Large intestine (tissue), 3 donors: ENCODE results near the gene NGEF. TPM values are rescaled to one million over a fixed set of nuclear protein-coding genes. Genes with fewer than 3 reads are reported as not detected.

Source experiments
- DNase-seq, 2 donors: peaks; one replicate each; pipeline versions ENCODE4 v3.0.0 to v3.0.0-alpha.2; 2013
- H3K27ac ChIP-seq: one replicate; pipeline ENCODE4 v1.5.1; 2013; ENCODE audit warnings: low read length
- H3K27me3 ChIP-seq: 2 replicates; pipeline ENCODE4 v1.6.1; 2013; ENCODE audit warnings: low read length; ENCODE audit not compliant: control insufficient read depth, insufficient read depth
- H3K36me3 ChIP-seq: 2 replicates; pipeline ENCODE4 v1.6.1; 2013; ENCODE audit warnings: low read length; ENCODE audit not compliant: control insufficient read depth, insufficient read depth
- H3K4me1 ChIP-seq: one replicate; pipeline ENCODE4 v1.6.1; 2013; ENCODE audit warnings: low read length; ENCODE audit not compliant: control insufficient read depth, insufficient read depth
- H3K4me3 ChIP-seq: one replicate; pipeline ENCODE4 v1.5.1; 2013; ENCODE audit warnings: low read length
- H3K9me3 ChIP-seq: one replicate; pipeline ENCODE4 v1.6.1; 2013; ENCODE audit warnings: mild to moderate bottlenecking, low read depth, low read length, moderate library complexity; ENCODE audit not compliant: control insufficient read depth
- WGBS: methylation state at CpG from one replicate; pipeline ENCODE4 v1.1.5; 2013; ENCODE audit warnings: low lambda C conversion rate; ENCODE audit not compliant: insufficient coverage; 5-methylcytosine and 5-hydroxymethylcytosine counted together
- polyA plus RNA-seq: library from polyadenylated mRNA; unstranded; fragments of 120-200 nt; gene quantifications from one replicate; pipeline ENCODE4 v1.2.1, GENCODE V29; 2013

NGEF gene
- polyA plus RNA-seq, 1 donor: 22.9 TPM

- Histone ChIP-seq H3K9me3 (peaks cover 5% of the 10 kb centered on the region), H3K4me1 (no peaks in the 10 kb centered on the region), H3K36me3 (no peaks in the 10 kb centered on the region), H3K27me3 (no peaks in the 10 kb centered on the region), H3K27ac (no peak within 1 kb of the TSS), H3K4me3 (no peak within 1 kb of the TSS)
- WGBS: no CpG with 5 or more reads among the region's 13 CpGs
- DNase-seq: no peak
Observed at GRCh38 chr2:233032551-233033320, 19.7 kb upstream of the NGEF start, which contains the start of gene NEU2. TSS of gene NEU2 (plus strand) at chr2:233032672. CDS start at chr2:233032672, 0 bp downstream.

DNA sequence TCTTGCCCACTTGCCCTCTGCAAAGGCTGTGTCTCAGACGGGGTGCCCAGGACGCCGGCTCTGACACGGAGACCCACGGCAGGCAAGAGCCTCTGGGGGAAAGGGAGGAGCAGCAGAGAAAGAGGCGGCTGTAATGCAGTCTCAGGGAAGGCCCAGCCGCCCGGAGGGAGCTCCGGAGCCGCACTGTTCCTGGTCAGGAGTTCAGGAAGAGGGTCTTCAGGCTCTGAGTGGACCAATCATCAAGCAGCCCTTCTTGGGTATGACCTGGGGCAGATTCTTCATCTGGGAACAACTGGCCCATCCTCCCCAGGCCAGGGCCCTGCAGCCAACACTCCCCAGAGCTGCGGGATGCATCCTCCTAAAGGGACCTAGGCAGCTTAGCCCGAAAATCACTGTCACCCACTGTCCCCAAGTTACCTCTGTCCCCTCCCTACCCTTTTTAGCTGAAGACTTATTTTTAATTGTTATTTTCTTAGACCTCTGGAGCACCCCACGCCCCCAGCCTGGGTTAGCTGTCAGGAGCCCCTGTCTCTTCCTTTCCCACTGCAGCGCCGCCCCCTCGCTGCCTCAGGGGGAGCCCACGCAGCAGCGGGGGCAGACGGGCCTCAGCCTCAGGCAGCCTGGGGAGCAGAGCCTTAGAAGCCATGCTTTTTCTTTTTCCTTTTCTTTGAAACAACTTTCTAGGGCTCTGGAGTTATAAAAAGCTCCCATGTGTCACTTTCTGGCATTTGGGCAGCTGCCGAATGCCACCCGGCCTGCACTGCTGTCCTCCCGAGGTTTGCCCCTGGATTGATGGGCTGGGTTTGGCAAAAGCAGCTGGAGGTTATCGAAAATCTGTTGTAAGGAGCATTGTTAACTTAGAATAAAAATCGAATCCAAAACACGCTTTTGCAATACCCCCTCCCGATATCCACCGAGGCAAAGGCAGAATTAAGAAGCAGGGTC, 18.8 kb upstream of the NGEF start:
- no peaks in the 10 kb centered on the region for H3K4me1 ChIP-seq
- H3K27me3 ChIP-seq: no peaks in the 10 kb centered on the region
- peaks cover 5% of the 10 kb centered on the region for H3K9me3 ChIP-seq
- 91% methylated on average over 6 of the region's 27 CpGs for WGBS
- no peak for DNase-seq
- no peak overlapping the region for H3K27ac ChIP-seq
- H3K36me3 ChIP-seq: no peaks in the 10 kb centered on the region
- H3K4me3 ChIP-seq: no peak overlapping the region

DNA sequence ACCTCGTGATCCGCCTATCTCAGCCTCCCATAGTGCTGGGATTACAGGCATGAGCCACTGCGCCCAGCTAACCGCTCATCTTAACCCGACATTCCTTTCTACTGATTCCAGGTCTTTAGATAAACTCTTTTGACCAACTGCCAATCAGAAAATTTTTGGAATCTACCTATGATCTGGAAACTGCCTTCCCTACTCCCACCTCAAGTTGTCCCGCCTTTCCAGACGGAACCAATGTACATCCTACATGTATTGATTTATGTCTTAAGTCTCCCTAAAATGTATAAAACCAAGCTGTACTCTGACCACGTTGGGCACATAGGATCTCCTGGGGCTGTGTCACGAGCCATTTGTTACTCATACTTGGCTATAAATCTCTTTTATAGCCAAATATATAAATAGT, 16.3 kb upstream of the NGEF start:
- no peaks in the 10 kb centered on the region for H3K9me3 ChIP-seq
- no peak for DNase-seq
- no peaks in the 10 kb centered on the region for H3K27me3 ChIP-seq
- no peak overlapping the region for H3K4me3 ChIP-seq
- no peaks in the 10 kb centered on the region for H3K36me3 ChIP-seq
- WGBS: 83% methylated on average over 1 of the region's 9 CpGs
- H3K27ac ChIP-seq: no peak overlapping the region
- H3K4me1 ChIP-seq: no peaks in the 10 kb centered on the region

GRCh38 chr2:233026198-233026813, 13.2 kb upstream of the NGEF start:
- Histone ChIP-seq H3K36me3 (no peaks in the 10 kb centered on the region), H3K4me1 (no peaks in the 10 kb centered on the region), H3K27me3 (no peaks in the 10 kb centered on the region), H3K4me3 (no peak overlapping the region), H3K27ac (no peak overlapping the region), H3K9me3 (no peaks in the 10 kb centered on the region)
- DNase-seq: no peak
- no CpG with 5 or more reads among the region's 4 CpGs for WGBS

- H3K27ac ChIP-seq: no peak overlapping the region
- H3K4me3 ChIP-seq: no peak overlapping the region
- WGBS: no CpG with 5 or more reads among the region's 7 CpGs
- DNase-seq: no peak
- no peaks in the 10 kb centered on the region for H3K4me1 ChIP-seq
- no peaks in the 10 kb centered on the region for H3K27me3 ChIP-seq
- no peaks in the 10 kb centered on the region for H3K36me3 ChIP-seq
- no peaks in the 10 kb centered on the region for H3K9me3 ChIP-seq
Observed at GRCh38 chr2:233025706-233026105, 12.7 kb upstream of the NGEF start.

GRCh38 chr2:233023761-233024410, 10.8 kb upstream of the NGEF start:
- Histone ChIP-seq H3K27me3 (no peaks in the 10 kb centered on the region), H3K9me3 (no peaks in the 10 kb centered on the region), H3K27ac (no peak overlapping the region), H3K36me3 (no peaks in the 10 kb centered on the region), H3K4me1 (no peaks in the 10 kb centered on the region), H3K4me3 (no peak overlapping the region)
- no peak for DNase-seq
- no CpG with 5 or more reads among the region's 14 CpGs for WGBS

DNA sequence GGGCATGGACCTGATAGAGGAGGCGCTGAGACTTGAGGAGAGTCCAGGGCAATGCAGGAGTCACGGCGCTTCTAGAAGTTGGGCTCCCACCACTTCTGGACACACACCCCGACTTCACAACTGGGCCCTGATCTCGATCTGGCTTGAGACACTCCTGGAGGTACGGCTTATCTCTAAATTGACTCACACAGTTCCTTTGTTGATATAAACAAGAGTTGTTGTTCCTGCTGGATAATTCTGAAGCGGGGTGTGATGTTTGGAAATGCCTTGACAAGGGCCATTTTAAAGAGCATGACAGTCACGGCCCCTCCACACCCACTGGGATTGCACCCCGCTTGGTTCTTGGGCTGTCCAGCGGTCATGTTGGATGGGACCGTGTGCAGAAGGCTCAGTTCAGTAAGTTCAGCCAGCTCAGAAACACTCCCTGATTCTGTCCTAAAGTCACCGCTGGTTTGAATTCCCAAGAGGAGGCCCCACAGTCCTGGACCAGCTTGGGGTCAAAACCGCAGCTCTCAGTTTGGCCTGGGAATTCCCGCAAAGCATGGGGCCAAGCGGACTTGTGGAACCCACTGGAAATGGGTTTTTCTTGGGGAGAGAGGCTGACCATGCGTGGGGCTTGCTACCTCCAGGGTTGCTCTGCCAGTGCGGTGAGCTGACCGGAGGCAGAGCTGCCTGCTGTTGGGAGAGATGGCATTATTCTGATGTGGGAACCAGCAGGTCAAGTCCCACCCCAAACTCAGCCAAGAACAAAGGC, 10.1 kb upstream of the NGEF start:
- DNase-seq: no peak
- 100% methylated on average over 1 of the region's 18 CpGs for WGBS
- Histone ChIP-seq H3K9me3 (no peaks in the 10 kb centered on the region), H3K4me3 (no peak overlapping the region), H3K36me3 (no peaks in the 10 kb centered on the region), H3K4me1 (no peaks in the 10 kb centered on the region), H3K27me3 (no peaks in the 10 kb centered on the region), H3K27ac (no peak overlapping the region)

GRCh38 chr2:233022561-233022960, 9.5 kb upstream of the NGEF start:
- H3K27ac ChIP-seq: no peak overlapping the region
- H3K4me3 ChIP-seq: no peak overlapping the region
- H3K4me1 ChIP-seq: no peaks in the 10 kb centered on the region
- H3K36me3 ChIP-seq: no peaks in the 10 kb centered on the region
- no peaks in the 10 kb centered on the region for H3K9me3 ChIP-seq
- no peak for DNase-seq
- no peaks in the 10 kb centered on the region for H3K27me3 ChIP-seq
- 100% methylated on average over 1 of the region's 8 CpGs for WGBS

DNA sequence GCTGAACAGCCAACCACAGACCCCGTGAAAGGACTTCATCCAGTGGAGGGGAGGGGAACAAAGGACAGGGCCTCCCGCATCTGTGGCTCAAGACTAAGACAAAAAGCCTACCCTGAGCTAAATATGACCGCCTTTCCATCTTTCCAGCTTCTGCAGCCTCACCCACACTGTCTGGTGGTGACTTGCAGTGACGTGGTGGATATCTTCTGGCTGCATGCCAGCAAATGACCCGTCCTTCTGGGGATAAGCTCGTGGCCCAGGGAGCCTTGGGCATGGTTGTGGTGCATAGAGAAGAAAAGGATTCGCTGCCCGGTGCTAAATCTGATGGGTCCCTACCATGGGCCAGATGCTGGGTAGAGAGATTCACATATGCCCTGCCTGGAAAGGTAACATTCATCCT, 8.7 kb upstream of the NGEF start:
- Histone ChIP-seq H3K36me3 (no peaks in the 10 kb centered on the region), H3K4me3 (no peak overlapping the region), H3K4me1 (no peaks in the 10 kb centered on the region), H3K27ac (no peak overlapping the region), H3K9me3 (no peaks in the 10 kb centered on the region), H3K27me3 (no peaks in the 10 kb centered on the region)
- no peak for DNase-seq
- no CpG with 5 or more reads among the region's 8 CpGs for WGBS
